ENCODE measurements around the gene CNTNAP2.

The CNTNAP2 gene

DNA sequence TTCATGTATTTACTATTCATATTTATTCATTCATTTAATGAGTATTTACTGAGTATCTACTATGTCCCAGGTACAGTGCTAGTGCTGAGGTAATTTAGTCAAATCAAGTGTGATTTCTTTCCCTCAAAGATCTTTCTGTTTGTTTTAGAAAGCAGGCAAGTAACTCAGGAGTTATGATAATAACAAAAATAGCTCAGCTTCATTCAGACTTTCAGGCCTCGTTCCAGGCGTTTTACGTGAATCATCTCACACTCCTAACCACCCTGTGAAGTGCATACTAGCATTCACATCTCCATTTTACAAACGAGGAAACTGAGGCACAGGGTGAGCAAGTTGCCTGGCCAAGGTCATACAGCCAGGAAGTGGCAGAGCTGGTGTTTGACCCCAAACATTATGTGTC is 2005.2 kb downstream of the CNTNAP2 start:
- Histone ChIP-seq H3K27ac (no peak overlapping the region), H3K4me1 (peaks cover 0 to 38% (median 9%) of the 10 kb centered on the region in 10 experiments; a peak in 10 of 20 replicates), H3K4me3 (no peak overlapping the region), H3K9me3 (replicated peaks in 1 of 11) (peaks cover 0 to 41% (median 20%) of the 10 kb centered on the region in 11 experiments; a peak in 14 of 22 replicates), H3K36me3 (no peaks in the 10 kb centered on the region), H4K20me1 (no peaks in the 10 kb centered on the region), H3K9ac (no peak overlapping the region), H3K4me2 (peak overlapping the region in 3 of 11 experiments; percentile 5 to 57 (median 24); a peak in 3 of 22 replicates), H3K27me3 (no peaks in the 10 kb centered on the region)
- no peak for TF ChIP-seq Cebpa-rat (IDR thresholded peaks at IDR 0.05)

DNA sequence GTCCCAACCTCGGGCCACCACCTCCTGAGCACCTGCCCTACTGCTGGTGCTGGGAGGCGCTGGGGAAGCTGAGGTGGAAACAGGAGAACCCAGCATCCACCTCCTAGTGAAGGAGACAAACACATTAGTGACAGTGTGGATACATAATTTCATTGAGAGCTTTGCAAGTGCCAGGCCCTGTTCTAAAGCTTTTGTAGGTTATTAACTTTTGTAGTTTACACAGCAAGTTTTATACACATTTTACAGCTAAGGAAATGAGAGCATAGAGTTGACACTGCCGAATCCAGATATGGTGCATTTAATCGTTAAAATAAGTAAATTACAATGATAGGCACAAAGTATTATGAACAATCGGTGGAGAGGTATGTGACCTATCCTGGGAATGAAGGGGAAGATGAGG is 2007.9 kb downstream of the CNTNAP2 start:
- Histone ChIP-seq H3K36me3 (no peaks in the 10 kb centered on the region), H3K9ac (no peak overlapping the region), H3K4me1 (peaks cover 0 to 33% (median 8%) of the 10 kb centered on the region in 10 experiments; a peak in 10 of 20 replicates), H4K20me1 (no peaks in the 10 kb centered on the region), H3K27me3 (no peaks in the 10 kb centered on the region), H3K9me3 (replicated peaks in 1 of 11) (peaks cover 0 to 44% (median 23%) of the 10 kb centered on the region in 11 experiments; a peak in 14 of 22 replicates), H3K4me3 (no peak overlapping the region), H3K27ac (no peak overlapping the region), H3K4me2 (no peak overlapping the region)
- no peak for TF ChIP-seq Cebpa-rat (IDR thresholded peaks at IDR 0.05)

GRCh38 chr7:148127374-148127773 is 2010.8 kb downstream of the CNTNAP2 start:
- no peak for TF ChIP-seq Cebpa-rat (IDR thresholded peaks at IDR 0.05)
- Histone ChIP-seq H3K4me3 (no peak overlapping the region), H3K9ac (no peak overlapping the region), H3K9me3 (replicated peaks in 1 of 11) (peaks cover 0 to 54% (median 27%) of the 10 kb centered on the region in 11 experiments; a peak in 14 of 22 replicates), H3K36me3 (no peaks in the 10 kb centered on the region), H3K4me1 (peaks cover 0 to 17% (median 8%) of the 10 kb centered on the region in 10 experiments; a peak in 10 of 20 replicates), H3K27me3 (no peaks in the 10 kb centered on the region), H3K27ac (no peak overlapping the region), H4K20me1 (no peaks in the 10 kb centered on the region), H3K4me2 (no peak overlapping the region)

DNA sequence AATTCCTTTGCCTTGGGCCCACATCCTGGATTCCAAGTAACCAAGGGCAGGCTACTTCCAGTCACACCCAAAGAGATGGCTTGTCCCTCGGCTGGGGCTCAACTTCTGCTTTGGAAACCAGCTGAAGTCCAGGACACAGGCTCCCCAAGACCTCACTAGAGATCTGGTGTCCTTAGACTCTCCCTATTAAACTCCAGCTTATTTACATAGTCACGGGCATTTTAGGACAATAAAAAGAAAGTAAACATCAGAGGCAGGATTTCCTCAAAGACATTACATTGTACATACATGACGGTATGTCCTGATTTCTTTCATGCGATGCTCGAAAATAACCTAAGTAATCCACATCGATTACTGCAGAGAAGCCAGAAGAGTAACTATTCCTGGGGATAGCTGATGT is 2012.4 kb downstream of the CNTNAP2 start:
- H3K9ac ChIP-seq, result no peak overlapping the region
- no peak for TF ChIP-seq Cebpa-rat (IDR thresholded peaks at IDR 0.05)
- peaks cover 0 to 13% (median 7%) of the 10 kb centered on the region in 10 experiments; a peak in 15 of 20 replicates for H3K4me1 ChIP-seq
- H3K4me3 ChIP-seq, result no peak overlapping the region
- H3K4me2 ChIP-seq, result no peak overlapping the region
- H3K9me3 ChIP-seq (replicated peaks in 1 of 11), result peaks cover 0 to 48% (median 27%) of the 10 kb centered on the region in 11 experiments; a peak in 14 of 22 replicates
- H3K27me3 ChIP-seq, result no peaks in the 10 kb centered on the region
- H3K27ac ChIP-seq, result no peak overlapping the region
- H3K36me3 ChIP-seq, result no peaks in the 10 kb centered on the region
- H4K20me1 ChIP-seq, result no peaks in the 10 kb centered on the region

GRCh38 chr7:148135116-148135515 is 2018.5 kb downstream of the CNTNAP2 start:
- Histone ChIP-seq H3K27ac (no peak overlapping the region), H3K9me3 (replicated peaks in 1 of 11) (peaks cover 15 to 47% (median 30%) of the 10 kb centered on the region in 11 experiments), H3K36me3 (no peaks in the 10 kb centered on the region), H3K9ac (no peak overlapping the region), H3K4me2 (peak overlapping the region in 2 of 11 experiments; percentile 9 to 16; a peak in 1 of 22 replicates), H3K27me3 (no peaks in the 10 kb centered on the region), H3K4me3 (no peak overlapping the region), H3K4me1 (peaks cover 0 to 41% (median 16%) of the 10 kb centered on the region in 10 experiments; a peak in 15 of 20 replicates), H4K20me1 (no peaks in the 10 kb centered on the region)
- no peak for TF ChIP-seq Cebpa-rat (IDR thresholded peaks at IDR 0.05)

DNA sequence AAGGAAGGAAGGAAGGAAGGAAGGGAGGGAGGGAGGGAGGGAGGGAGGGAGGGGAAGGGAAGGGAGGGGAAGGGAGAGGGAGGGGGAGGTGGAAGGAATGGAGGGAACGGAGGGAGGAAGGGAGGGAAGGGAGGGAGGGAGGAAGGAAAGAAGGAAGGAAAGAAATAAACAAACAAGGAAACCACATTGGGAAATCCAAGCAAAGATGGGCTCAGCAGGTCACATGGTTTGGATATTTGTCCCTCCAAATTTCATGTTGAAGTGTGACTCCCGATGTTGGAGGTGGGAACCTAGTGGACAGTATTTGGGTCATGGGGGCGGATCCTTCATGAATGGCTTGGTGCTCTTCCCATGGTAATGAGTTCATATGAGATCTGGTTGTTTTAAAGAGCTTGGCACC is 2019.4 kb downstream of the CNTNAP2 start:
- no peak overlapping the region for H3K27ac ChIP-seq
- TF ChIP-seq Cebpa-rat (IDR thresholded peaks at IDR 0.05), result no peak
- no peaks in the 10 kb centered on the region for H4K20me1 ChIP-seq
- no peaks in the 10 kb centered on the region for H3K36me3 ChIP-seq
- no peak overlapping the region for H3K9ac ChIP-seq
- H3K9me3 ChIP-seq (replicated peaks in 1 of 11), result peaks cover 20 to 53% (median 37%) of the 10 kb centered on the region in 11 experiments
- H3K4me1 ChIP-seq, result peaks cover 0 to 41% (median 16%) of the 10 kb centered on the region in 10 experiments; a peak in 15 of 20 replicates
- H3K27me3 ChIP-seq, result no peaks in the 10 kb centered on the region
- H3K4me2 ChIP-seq, result no peak overlapping the region
- H3K4me3 ChIP-seq, result no peak overlapping the region

GRCh38 chr7:148142660-148143248 is 2026.2 kb downstream of the CNTNAP2 start:
- peaks cover 14 to 28% (median 17%) of the 10 kb centered on the region in 11 experiments; a peak in 21 of 22 replicates for H3K9me3 ChIP-seq (replicated peaks in 1 of 11)
- peak overlapping the region in 4 of 11 experiments; percentile 10 to 32 (median 20); a peak in 4 of 22 replicates for H3K4me2 ChIP-seq
- H4K20me1 ChIP-seq, result no peaks in the 10 kb centered on the region
- H3K4me1 ChIP-seq, result peaks cover 0 to 25% (median 7%) of the 10 kb centered on the region in 10 experiments; a peak in 8 of 20 replicates
- H3K4me3 ChIP-seq, result no peak overlapping the region
- no peaks in the 10 kb centered on the region for H3K36me3 ChIP-seq
- H3K27ac ChIP-seq, result no peak overlapping the region
- no peaks in the 10 kb centered on the region for H3K27me3 ChIP-seq
- TF ChIP-seq Cebpa-rat (IDR thresholded peaks at IDR 0.05), result no peak
- H3K9ac ChIP-seq, result no peak overlapping the region

DNA sequence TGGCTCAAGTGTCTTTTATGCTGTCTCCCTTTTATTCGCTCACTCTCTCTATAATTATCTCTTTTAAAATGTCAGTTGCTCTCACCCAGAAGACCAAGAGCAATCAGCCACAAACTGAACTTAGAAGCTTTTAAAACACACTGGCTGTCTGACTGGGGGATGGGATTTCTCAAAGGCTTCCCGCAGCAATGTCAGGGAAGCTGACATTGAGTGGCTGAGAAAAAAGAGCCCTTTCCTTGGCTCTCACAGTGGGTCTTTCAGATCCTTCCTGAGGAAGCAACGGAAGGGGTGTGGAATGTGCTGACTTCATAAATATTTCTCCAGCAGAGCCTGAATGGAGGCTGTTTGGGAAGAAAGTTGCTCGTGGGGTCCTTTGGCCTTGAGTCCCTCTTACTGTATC is 2028.2 kb downstream of the CNTNAP2 start:
- H4K20me1 ChIP-seq, result no peaks in the 10 kb centered on the region
- H3K27me3 ChIP-seq, result no peaks in the 10 kb centered on the region
- peaks cover 8 to 18% (median 11%) of the 10 kb centered on the region in 11 experiments; a peak in 20 of 22 replicates for H3K9me3 ChIP-seq (replicated peaks in 1 of 11)
- no peak overlapping the region for H3K4me3 ChIP-seq
- no peak overlapping the region for H3K9ac ChIP-seq
- no peak overlapping the region for H3K4me2 ChIP-seq
- H3K4me1 ChIP-seq, result peaks cover 0 to 21% (median 5%) of the 10 kb centered on the region in 10 experiments; a peak in 8 of 20 replicates
- no peak for TF ChIP-seq Cebpa-rat (IDR thresholded peaks at IDR 0.05)
- no peak overlapping the region for H3K27ac ChIP-seq
- H3K36me3 ChIP-seq, result no peaks in the 10 kb centered on the region

- Histone ChIP-seq H3K9me3 (replicated peaks in 1 of 11) (peaks cover 0 to 20% (median 11%) of the 10 kb centered on the region in 11 experiments; a peak in 19 of 22 replicates), H4K20me1 (no peaks in the 10 kb centered on the region), H3K9ac (no peak overlapping the region), H3K4me3 (no peak overlapping the region), H3K36me3 (no peaks in the 10 kb centered on the region), H3K4me1 (peaks cover 0 to 21% (median 5%) of the 10 kb centered on the region in 10 experiments; a peak in 8 of 20 replicates), H3K4me2 (no peak overlapping the region), H3K27me3 (no peaks in the 10 kb centered on the region), H3K27ac (no peak overlapping the region)
- no peak for TF ChIP-seq Cebpa-rat (IDR thresholded peaks at IDR 0.05)
Measured at GRCh38 chr7:148146346-148146745, 2029.7 kb downstream of the CNTNAP2 start.

All from BLaER1 treated with 17β-estradiol and CSF1 and Interleukin-3, amounts not matched to agents 10 nM and 100 nM (cell line).